Measurements from ENCODE around the gene PEX11A. TPM values are rescaled to one million over a fixed set of nuclear protein-coding genes. Genes with fewer than 3 reads are reported as not detected.

The PEX11A gene
- total and polyA plus RNA-seq, 2 of the 8 experiments (the other 6 are each of a cell fraction or from before 2014, with no cell fraction given) = 2.9 to 3.0 TPM

- no peak overlapping the region for H2BK20ac ChIP-seq (ENCODE audit: low read length)
- peaks cover 0 to 4% of the 10 kb centered on the region in 2 experiments; a peak in 1 of 4 replicates for H3K9me3 ChIP-seq (ENCODE audit: insufficient read depth in 2 of 2, low read depth in 1 of 2, low read length in 1 of 2)
- no peaks in the 10 kb centered on the region for H3K23me2 ChIP-seq (ENCODE audit: low read depth, low read length)
- H2BK5ac ChIP-seq (ENCODE audit: low read depth, low read length) = no peak overlapping the region
- ChIA-PET POLR2A (ENCODE audit: partially characterized antibody) (interaction anchor here (2.2 kb wide), 1 partner anchor 9 kb away, joined by 9 read pairs; no protein-coding TSS in a partner anchor), CTCF (ENCODE audit: partially characterized antibody) (interaction anchor here (0.8 to 5.1 kb wide), 13 partner anchors 11 to 316 kb away, joined by 3 to 43 read pairs (median 5); no protein-coding TSS in a partner anchor)
- H3K27me3 ChIP-seq (replicated peaks in 1 of 4; ENCODE audit: control insufficient read depth in 3 of 4, extremely low read depth in 1 of 4, insufficient read depth in 3 of 4, low read length in 3 of 4) = no peaks in the 10 kb centered on the region
- peaks cover 0 to 4% of the 10 kb centered on the region in 2 experiments for H4K20me1 ChIP-seq (replicated peaks in 1 of 2; ENCODE audit: control insufficient read depth in 1 of 2, insufficient read depth in 2 of 2, low read length in 2 of 2)
- H3K23ac ChIP-seq (ENCODE audit: insufficient read length) = no peak overlapping the region
- no peak overlapping the region for H2BK12ac ChIP-seq (ENCODE audit: low read depth, low read length)
- 88% methylated on average over 8 of the region's 8 CpGs; no CpG with 5 or more reads in 1 of the 2 experiments for WGBS, 2 experiments (ENCODE audit: extremely low coverage in 1 of 2, insufficient coverage in 1 of 2, insufficient read length in 1 of 2, insufficient replicate concordance in 2 of 2, low coverage in 1 of 2, low lambda C conversion rate in 2 of 2, missing lambda C conversion rate in 1 of 2)
- H3K79me2 ChIP-seq (ENCODE audit: control insufficient read depth in 1 of 2, insufficient read depth in 2 of 2, low read length in 2 of 2) = no peaks in the 10 kb centered on the region
- no peak overlapping the region for H2BK15ac ChIP-seq (ENCODE audit: low read length)
- H3K4me2 ChIP-seq (ENCODE audit: insufficient read depth in 1 of 2, low read depth in 2 of 2, low read length in 2 of 2) = no peak overlapping the region
- H3K27ac ChIP-seq (ENCODE audit: low read depth, low read length) = no peak overlapping the region
- H2BK120ac ChIP-seq (replicated peaks; ENCODE audit: low read depth, low read length) = no peak overlapping the region
- FAIRE-seq = no peak
- H2AK5ac ChIP-seq (ENCODE audit: low read depth, low read length) = no peak overlapping the region
- no peaks in the 10 kb centered on the region for H3K4me1 ChIP-seq (replicated peaks in 1 of 4; ENCODE audit: control insufficient read depth in 3 of 4, insufficient read depth in 4 of 4, low read length in 3 of 4)
- H4K5ac ChIP-seq (ENCODE audit: insufficient read length, low read depth, low read length) = no peak overlapping the region
- no peak overlapping the region for H3K18ac ChIP-seq (ENCODE audit: extremely low read depth, low read length)
- 0 out of 2 replicates have a peak overlapping the region, but pooled peaks have one; percentile 35 for H4K8ac ChIP-seq (ENCODE audit: extremely low read depth, insufficient read depth, low read length)
- no peak overlapping the region for H2AFZ ChIP-seq (ENCODE audit: low read length)
- no peak overlapping the region for H3K4ac ChIP-seq (replicated peaks; ENCODE audit: insufficient read length, low read depth, low read length)
- H3K14ac ChIP-seq (ENCODE audit: insufficient read length) = no peak overlapping the region
- H3K79me1 ChIP-seq (ENCODE audit: low read depth, low read length) = no peaks in the 10 kb centered on the region
- no peak for DNase-seq (ENCODE audit: low read depth in 1 of 2, low spot score in 2 of 2)
- H3K4me3 ChIP-seq (ENCODE audit: extremely low read depth in 1 of 4, insufficient read depth in 2 of 4, low read depth in 3 of 4, low read length in 4 of 4) = no peak overlapping the region
- no peak overlapping the region for H4K91ac ChIP-seq (replicated peaks; ENCODE audit: insufficient read length, low read length)
- H3K9ac ChIP-seq (replicated peaks in 1 of 4; ENCODE audit: extremely low read depth in 1 of 4, low read depth in 3 of 4, low read length in 3 of 4) = no peak overlapping the region
- peaks cover 0 to 35% (median 12%) of the 10 kb centered on the region in 4 experiments; a peak in 5 of 8 replicates for H3K36me3 ChIP-seq (ENCODE audit: control insufficient read depth in 2 of 4, insufficient read depth in 4 of 4, low read length in 3 of 4)
- no peak overlapping the region for H3K56ac ChIP-seq (replicated peaks; ENCODE audit: insufficient read length, low read depth, low read length)
- TF ChIP-seq EZH2 (IDR thresholded peaks at IDR 0.05; ENCODE audit: low read depth, low read length, severe bottlenecking) = no peak
- TF ChIP-seq SP1 (IDR thresholded peaks at IDR 0.05; ENCODE audit: low read depth, low read length) = no peak
- TF ChIP-seq CHD2 (IDR thresholded peaks at IDR 0.05; ENCODE audit: low read length) = no peak
- TF ChIP-seq RBBP5 (IDR thresholded peaks at IDR 0.05; ENCODE audit: borderline replicate concordance, low read depth, low read length) = no peak
- no peak for TF ChIP-seq SUZ12 (IDR thresholded peaks at IDR 0.05; ENCODE audit: low read length)
- TF ChIP-seq CBX8 (IDR thresholded peaks at IDR 0.05; ENCODE audit: borderline replicate concordance, low read depth, low read length) = no peak
- TF ChIP-seq NANOG (IDR thresholded peaks at IDR 0.05; ENCODE audit: insufficient read depth, low read depth, low read length, poor library complexity, severe bottlenecking) = no peak
- no peak for TF ChIP-seq SIX5 (IDR thresholded peaks at IDR 0.05; ENCODE audit: low read depth, low read length)
- no peak for TF ChIP-seq BCL11A (IDR thresholded peaks at IDR 0.05; ENCODE audit: low read depth in 2 of 2, low read length in 2 of 2)
- TF ChIP-seq HDAC2 (IDR thresholded peaks at IDR 0.05; ENCODE audit: borderline replicate concordance in 1 of 2, low read depth in 2 of 2, low read length in 2 of 2) = no peak
- TF ChIP-seq E2F6 (IDR thresholded peaks at IDR 0.05) = no peak
- TF ChIP-seq SIRT6 (IDR thresholded peaks at IDR 0.05; ENCODE audit: low read length) = no peak
- TF ChIP-seq TBP (IDR thresholded peaks at IDR 0.05; ENCODE audit: low read depth, low read length) = no peak
These were observed 44.9 kb downstream of the PEX11A start for GRCh38 chr15:89645680-89646079.
